ENCODE results near the gene WDR64.

WDR64 gene

GRCh38 chr1:241652012-241652411 lies at the start of gene WDR64:
Gene WDR64 (plus strand): TSS chr1:241652281. CDS start chr1:241652485, 204 bp downstream.
- no peak for TF ChIP-seq CTCF (conservative IDR thresholded peaks at IDR 0.05; ENCODE audit: low read depth)

GRCh38 chr1:241603731-241604245 lies 48.3 kb upstream of the WDR64 start:
- no peak for TF ChIP-seq CTCF (conservative IDR thresholded peaks at IDR 0.05; ENCODE audit: low read depth)
- ChIA-PET CTCF (interaction anchor here (0.6 kb wide), 1 partner anchor 73 kb away, joined by 3 read pairs; no protein-coding TSS in a partner anchor), POLR2A (ENCODE audit: low non-redundant PET) (no interaction called here)
- H3K27ac ChIP-seq = no peak overlapping the region
- DNase-seq (ENCODE audit: low spot score) = no peak

More at GRCh38 chr1:241652012-241652411, at the start of gene WDR64:
- no peak for DNase-seq (ENCODE audit: low spot score)
- no peak within 1 kb of the TSS for H3K27ac ChIP-seq
- CTCF ChIA-PET = no interaction called here
- POLR2A ChIA-PET (ENCODE audit: low non-redundant PET) = no interaction called here

DNA sequence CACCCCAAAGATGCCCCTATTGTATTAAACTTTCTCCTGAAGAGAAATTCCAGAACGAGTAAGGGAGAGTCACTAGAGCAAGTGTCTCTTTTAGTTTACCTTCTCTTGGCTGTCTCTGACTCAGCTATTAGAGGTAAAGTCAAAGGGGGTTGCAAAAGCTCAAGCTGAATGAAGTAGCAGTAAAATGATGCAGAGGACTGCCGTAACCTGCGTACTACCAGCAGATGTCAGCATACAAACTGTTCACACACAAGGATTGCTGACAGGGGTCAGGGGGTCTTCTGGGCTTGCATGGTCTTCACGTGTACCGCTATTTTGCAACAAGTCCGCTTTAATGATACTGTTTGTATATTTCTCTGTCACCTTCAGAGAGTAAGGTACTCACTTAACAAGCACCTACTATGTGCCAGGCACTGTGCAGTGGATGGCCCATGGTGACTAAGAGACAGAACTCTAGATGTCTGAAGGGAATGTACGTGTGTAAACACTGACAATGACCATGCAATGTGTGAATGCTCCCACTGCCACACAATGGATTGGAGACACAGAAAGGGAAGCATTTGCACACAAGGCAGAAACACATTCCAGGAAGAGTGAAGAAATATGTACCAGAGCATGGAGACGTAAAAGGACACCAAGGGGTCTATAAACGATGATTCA lies 46.8 kb upstream of the WDR64 start:
- H3K27ac ChIP-seq = no peak overlapping the region
- DNase-seq (ENCODE audit: low spot score) = no peak
- ChIA-PET CTCF (interaction anchor here (0.6 kb wide), 1 partner anchor 436 kb away, joined by 3 read pairs; no protein-coding TSS in a partner anchor), POLR2A (ENCODE audit: low non-redundant PET) (no interaction called here)
- TF ChIP-seq CTCF (conservative IDR thresholded peaks at IDR 0.05; ENCODE audit: low read depth) = no peak

GRCh38 chr1:241606544-241606943 lies 45.5 kb upstream of the WDR64 start:
- TF ChIP-seq CTCF (conservative IDR thresholded peaks at IDR 0.05; ENCODE audit: low read depth) = no peak
- H3K27ac ChIP-seq = peak overlapping the region; percentile 81
- DNase-seq (ENCODE audit: low spot score) = peak; percentile 73
- CTCF ChIA-PET = interaction anchor here (0.7 kb wide), 1 partner anchor 236 kb away, joined by 4 read pairs; no protein-coding TSS in a partner anchor
- POLR2A ChIA-PET (ENCODE audit: low non-redundant PET) = no interaction called here

DNA sequence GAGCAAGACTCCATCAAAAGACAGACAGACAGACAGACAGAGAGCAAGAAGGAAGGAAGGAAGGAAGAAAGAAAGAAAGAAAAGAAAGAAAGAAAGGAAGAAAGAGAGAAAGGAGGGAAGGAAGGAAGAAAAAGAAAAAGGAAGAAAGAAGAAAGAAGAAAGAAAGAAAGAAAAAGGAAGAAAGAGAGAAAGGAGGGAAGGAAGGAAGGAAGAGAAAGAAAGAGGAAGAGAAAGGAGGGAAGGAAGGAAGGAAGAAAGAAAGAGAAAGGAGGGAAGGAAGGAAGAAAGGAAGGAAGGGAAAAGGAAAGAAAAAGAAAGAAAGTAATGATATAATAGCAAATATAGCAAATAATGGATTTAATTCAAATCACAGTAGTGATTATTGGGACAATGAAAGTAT lies 44.6 kb upstream of the WDR64 start:
- CTCF ChIA-PET = no interaction called here
- no peak for TF ChIP-seq CTCF (conservative IDR thresholded peaks at IDR 0.05; ENCODE audit: low read depth)

GRCh38 chr1:241608379-241609033 lies 43.6 kb upstream of the WDR64 start:
- peak; percentile 74 for DNase-seq (ENCODE audit: low spot score)
- CTCF ChIA-PET = interaction anchor here (0.6 to 1.0 kb wide), 2 partner anchors 19 to 226 kb away, joined by 3 read pairs; no protein-coding TSS in a partner anchor
- POLR2A ChIA-PET (ENCODE audit: low non-redundant PET) = no interaction called here
- no peak for TF ChIP-seq CTCF (conservative IDR thresholded peaks at IDR 0.05; ENCODE audit: low read depth)
- no peak overlapping the region for H3K27ac ChIP-seq

More for the DNA sequence above, 44.6 kb upstream of the WDR64 start:
- POLR2A ChIA-PET (ENCODE audit: low non-redundant PET) = no interaction called here
- peak overlapping the region; percentile 60 for H3K27ac ChIP-seq
- DNase-seq (ENCODE audit: low spot score) = no peak

Data from RWPE1 (cell line).